Vagina (tissue), 2 donors: ENCODE measurements around the gene TMTC3.

Experiments used
- POLR2A ChIP-seq, 2 donors: fragments of 450-650 bp; IDR thresholded peaks; one replicate each; pipeline ENCODE4 v1.6.1; 2017; ENCODE audit warnings: antibody characterized with exemption in 2 of 2, mild to moderate bottlenecking in 2 of 2, moderate library complexity in 2 of 2
- POLR2AphosphoS5 ChIP-seq, 2 donors: sonication (generic); formaldehyde crosslinking; IDR thresholded peaks; one replicate each; pipeline ENCODE4 v1.9.0; 2017; ENCODE audit warnings: antibody characterized with exemption in 2 of 2, mild to moderate bottlenecking in 2 of 2, low read depth in 1 of 2; ENCODE audit not compliant: insufficient read depth in 1 of 2
- TF ChIP-seq, protein P1 (sequence below), 3 experiments: fragments of 450-650 bp in 2 of 3; fragments of 200-600 bp in 1 of 3; sonication (generic) in 1 of 3; IDR thresholded peaks; one replicate each; pipeline ENCODE4 v1.5.1; 2017 to 2019; ENCODE audit warnings: antibody characterized with exemption in 3 of 3, mild to moderate bottlenecking in 2 of 3, moderate library complexity in 2 of 3

GRCh38 chr12:88156075-88156654 is 14.1 kb downstream of the TMTC3 start:
- TF ChIP-seq, protein P1, sequence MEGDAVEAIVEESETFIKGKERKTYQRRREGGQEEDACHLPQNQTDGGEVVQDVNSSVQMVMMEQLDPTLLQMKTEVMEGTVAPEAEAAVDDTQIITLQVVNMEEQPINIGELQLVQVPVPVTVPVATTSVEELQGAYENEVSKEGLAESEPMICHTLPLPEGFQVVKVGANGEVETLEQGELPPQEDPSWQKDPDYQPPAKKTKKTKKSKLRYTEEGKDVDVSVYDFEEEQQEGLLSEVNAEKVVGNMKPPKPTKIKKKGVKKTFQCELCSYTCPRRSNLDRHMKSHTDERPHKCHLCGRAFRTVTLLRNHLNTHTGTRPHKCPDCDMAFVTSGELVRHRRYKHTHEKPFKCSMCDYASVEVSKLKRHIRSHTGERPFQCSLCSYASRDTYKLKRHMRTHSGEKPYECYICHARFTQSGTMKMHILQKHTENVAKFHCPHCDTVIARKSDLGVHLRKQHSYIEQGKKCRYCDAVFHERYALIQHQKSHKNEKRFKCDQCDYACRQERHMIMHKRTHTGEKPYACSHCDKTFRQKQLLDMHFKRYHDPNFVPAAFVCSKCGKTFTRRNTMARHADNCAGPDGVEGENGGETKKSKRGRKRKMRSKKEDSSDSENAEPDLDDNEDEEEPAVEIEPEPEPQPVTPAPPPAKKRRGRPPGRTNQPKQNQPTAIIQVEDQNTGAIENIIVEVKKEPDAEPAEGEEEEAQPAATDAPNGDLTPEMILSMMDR (IDR thresholded peaks at IDR 0.05), result no peak
- TF ChIP-seq POLR2A (IDR thresholded peaks at IDR 0.05) (no peak), POLR2AphosphoS5 (IDR thresholded peaks at IDR 0.05; ENCODE audit: insufficient read depth in 1 of 2, low read depth in 1 of 2) (no peak)
